CD4-positive, alpha-beta memory T cell (primary cell): ENCODE results near the gene ZNF536. TPM values are rescaled to one million over a fixed set of nuclear protein-coding genes. Genes with fewer than 3 reads are reported as not detected.
"Not testable (repeated sequence)": the region's sequence is repeated elsewhere in the genome, so short reads cannot be mapped to it uniquely, and the experiment has no call there.

Source experiments
- CTCF ChIA-PET: fragments of 350-600 bp; sonication (Branson Sonifier 250); formaldehyde crosslinking; loops from one replicate; lab custom pipeline; 2021; ENCODE audit warnings: inconsistent platforms; ENCODE audit not compliant: partially characterized antibody; lab: Charles Lee
- POLR2A ChIA-PET: fragments of 350-600 bp; sonication (Branson Sonifier 250); formaldehyde crosslinking; loops from one replicate; lab custom pipeline; 2021; ENCODE audit not compliant: partially characterized antibody; lab: Charles Lee
- DNase-seq, 5 donors: peaks; one replicate each; pipeline versions ENCODE4 v3.0.0 to v3.0.0-alpha.2; 2020 to 2022; ENCODE audit warnings: mixed read lengths in 1 of 5
- H3K27ac ChIP-seq: one replicate; pipeline ENCODE4 v1.7.0; 2013; ENCODE audit warnings: low read depth, low read length
- H3K27me3 ChIP-seq: 2 replicates; pipeline ENCODE4 v1.7.0; 2013; ENCODE audit warnings: mild to moderate bottlenecking, low read length, moderate library complexity; ENCODE audit not compliant: insufficient read depth
- H3K36me3 ChIP-seq: 2 replicates; pipeline ENCODE4 v1.7.0; 2013; ENCODE audit warnings: mild to moderate bottlenecking, low read length, moderate library complexity; ENCODE audit not compliant: insufficient read depth
- H3K4me1 ChIP-seq: 2 replicates; pipeline ENCODE4 v1.7.0; 2013; ENCODE audit warnings: mild to moderate bottlenecking, low read length, moderate library complexity; ENCODE audit not compliant: insufficient read depth
- H3K4me3 ChIP-seq, 2 donors: one replicate each; pipeline ENCODE4 v1.7.0; 2013; ENCODE audit warnings: low read length in 2 of 2, mild to moderate bottlenecking in 1 of 2
- H3K9me3 ChIP-seq, 2 donors: one replicate each; pipeline ENCODE4 v1.7.0; 2013; ENCODE audit warnings: low read length in 2 of 2, control low read depth in 1 of 2; ENCODE audit not compliant: control insufficient read depth in 1 of 2
- H3K27ac Mint-ChIP-seq, 7 donors: one replicate each; pipeline ENCODE4 v1.8.0; 2020 to 2021; ENCODE audit warnings: mixed read lengths in 7 of 7, mild to moderate bottlenecking in 6 of 7, inconsistent platforms in 3 of 7, moderate library complexity in 3 of 7
- H3K27me3 Mint-ChIP-seq, 2 donors: one replicate each; pipeline ENCODE4 v1.8.0; 2020 to 2021; ENCODE audit warnings: mixed read lengths in 2 of 2
- H3K36me3 Mint-ChIP-seq, 2 donors: one replicate each; pipeline ENCODE4 v1.8.0; 2020 to 2021; ENCODE audit warnings: mixed read lengths in 2 of 2, inconsistent platforms in 1 of 2, mild to moderate bottlenecking in 1 of 2
- H3K4me1 Mint-ChIP-seq, 4 donors: one replicate each; pipeline ENCODE4 v1.8.0; 2020 to 2021; ENCODE audit warnings: mixed read lengths in 4 of 4, mild to moderate bottlenecking in 1 of 4
- H3K4me3 Mint-ChIP-seq, 8 donors: one replicate each; pipeline ENCODE4 v1.8.0; 2020 to 2021; ENCODE audit warnings: mixed read lengths in 8 of 8, mild to moderate bottlenecking in 7 of 8, moderate library complexity in 6 of 8, inconsistent platforms in 3 of 8
- H3K9me3 Mint-ChIP-seq, 8 donors: one replicate each; pipeline ENCODE4 v1.8.0; 2020 to 2021; ENCODE audit warnings: mixed read lengths in 8 of 8, mild to moderate bottlenecking in 5 of 8, inconsistent platforms in 3 of 8, moderate library complexity in 1 of 8
- intact Hi-C: fragments of 100-400 bp; cut with micrococcal nuclease; formaldehyde crosslinking; loops from one replicate; pipeline ENCODE4 v1.15.1; 2023
- polyA plus RNA-seq, 2 donors: library from polyadenylated mRNA; unstranded; fragments of 300-500 nt; fragmentation: Illumina TruSeq; gene quantifications; one replicate each; pipeline ENCODE4 v1.2.3, GENCODE V29; 2021
- total RNA-seq, 2 experiments: library from RNA; stranded (reverse); gene quantifications; one replicate each; pipeline ENCODE4 v1.2.3, GENCODE V29; 2021

Gene ZNF536
- total and polyA plus RNA-seq, 4 experiments from 2014 or later, result 0.20 TPM; not detected in 3

GRCh38 chr19:30481063-30481462 lies 108.9 kb downstream of the ZNF536 start:
- peaks cover 2 to 3% of the 10 kb centered on the region in 2 donors for H3K27me3 Mint-ChIP-seq
- Histone ChIP-seq H3K4me1 (no peaks in the 10 kb centered on the region), H3K9me3 (no peaks in the 10 kb centered on the region), H3K27me3 (no peaks in the 10 kb centered on the region), H3K36me3 (no peaks in the 10 kb centered on the region), H3K4me3 (no peak overlapping the region), H3K27ac (no peak overlapping the region)
- no peak overlapping the region for H3K27ac Mint-ChIP-seq
- intact Hi-C loops, result no loop called here
- no peak for DNase-seq
- H3K36me3 Mint-ChIP-seq, result no peaks in the 10 kb centered on the region
- CTCF ChIA-PET, result no interaction called here
- H3K4me3 Mint-ChIP-seq, result no peak overlapping the region
- POLR2A ChIA-PET, result no interaction called here
- peaks cover 0 to 14% (median 6%) of the 10 kb centered on the region in 8 donors for H3K9me3 Mint-ChIP-seq
- H3K4me1 Mint-ChIP-seq, result no peaks in the 10 kb centered on the region

- Mint-ChIP-seq H3K36me3 (no peaks in the 10 kb centered on the region), H3K4me1 (no peaks in the 10 kb centered on the region), H3K27ac (no peak overlapping the region), H3K4me3 (no peak overlapping the region), H3K27me3 (peaks cover 3 to 4% of the 10 kb centered on the region in 2 donors), H3K9me3 (peaks cover 0 to 14% (median 6%) of the 10 kb centered on the region in 8 donors)
- Histone ChIP-seq H3K9me3 (no peaks in the 10 kb centered on the region), H3K4me1 (no peaks in the 10 kb centered on the region), H3K36me3 (no peaks in the 10 kb centered on the region), H3K4me3 (no peak overlapping the region), H3K27ac (no peak overlapping the region), H3K27me3 (no peaks in the 10 kb centered on the region)
- no peak for DNase-seq
- intact Hi-C loops, result no loop called here
- CTCF ChIA-PET, result no interaction called here
- POLR2A ChIA-PET, result no interaction called here
Measured at GRCh38 chr19:30481823-30482222, 109.6 kb downstream of the ZNF536 start.

- intact Hi-C loops, result no loop called here
- no peaks in the 10 kb centered on the region for H3K36me3 Mint-ChIP-seq
Measured at GRCh38 chr19:30482956-30483355, 110.8 kb downstream of the ZNF536 start.

DNA sequence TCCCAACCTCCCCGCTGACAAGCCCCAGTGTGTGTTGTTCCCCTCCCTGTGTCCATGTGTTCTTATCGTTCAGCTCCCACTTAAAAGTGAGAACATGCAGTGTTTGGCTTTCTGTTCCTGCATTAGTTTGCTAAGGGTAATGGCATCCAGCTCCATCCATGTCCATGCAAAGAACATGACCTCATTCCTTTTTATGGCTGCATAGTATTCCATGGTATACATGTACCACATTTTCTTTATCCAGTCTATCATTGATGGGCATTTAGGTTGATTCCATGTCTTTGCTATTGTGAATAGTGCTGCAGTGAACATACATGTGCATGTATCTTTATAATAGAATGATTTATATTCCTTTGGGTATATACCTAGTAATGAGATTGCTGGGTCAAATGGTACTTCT lies 114.1 kb downstream of the ZNF536 start:
- H3K9me3 ChIP-seq, H3K27ac ChIP-seq, intact Hi-C loops, DNase-seq, H3K27me3 Mint-ChIP-seq, CTCF ChIA-PET, POLR2A ChIA-PET, H3K4me3 Mint-ChIP-seq, H3K27ac Mint-ChIP-seq, H3K4me1 ChIP-seq, H3K27me3 ChIP-seq, H3K4me1 Mint-ChIP-seq, H3K4me3 ChIP-seq, H3K36me3 Mint-ChIP-seq, H3K36me3 ChIP-seq: not testable (repeated sequence)
- H3K9me3 Mint-ChIP-seq, result peaks cover 0 to 12% (median 6%) of the 10 kb centered on the region in 8 donors

More at GRCh38 chr19:30482956-30483355, 110.8 kb downstream of the ZNF536 start:
- CTCF ChIA-PET, result no interaction called here
- no peaks in the 10 kb centered on the region for H3K4me1 Mint-ChIP-seq
- Histone ChIP-seq H3K27me3 (no peaks in the 10 kb centered on the region), H3K4me3 (no peak overlapping the region), H3K27ac (no peak overlapping the region), H3K4me1 (no peaks in the 10 kb centered on the region), H3K9me3 (no peaks in the 10 kb centered on the region), H3K36me3 (no peaks in the 10 kb centered on the region)
- POLR2A ChIA-PET, result no interaction called here
- DNase-seq, result no peak
- H3K27ac Mint-ChIP-seq, result no peak overlapping the region
- H3K9me3 Mint-ChIP-seq, result peaks cover 0 to 16% (median 6%) of the 10 kb centered on the region in 8 donors
- H3K4me3 Mint-ChIP-seq, result no peak overlapping the region
- H3K27me3 Mint-ChIP-seq, result peaks cover 3 to 5% of the 10 kb centered on the region in 2 donors

GRCh38 chr19:30487178-30487577 lies 115.0 kb downstream of the ZNF536 start:
- CTCF ChIA-PET, result no interaction called here
- Histone ChIP-seq H3K4me1 (no peaks in the 10 kb centered on the region), H3K4me3 (no peak overlapping the region), H3K36me3 (no peaks in the 10 kb centered on the region), H3K27me3 (no peaks in the 10 kb centered on the region), H3K9me3 (no peaks in the 10 kb centered on the region), H3K27ac (no peak overlapping the region)
- POLR2A ChIA-PET, result no interaction called here
- Mint-ChIP-seq H3K27me3 (peaks cover 8 to 10% of the 10 kb centered on the region in 2 donors), H3K4me3 (no peak overlapping the region), H3K4me1 (no peaks in the 10 kb centered on the region), H3K9me3 (peaks cover 0 to 12% (median 6%) of the 10 kb centered on the region in 8 donors), H3K27ac (no peak overlapping the region), H3K36me3 (no peaks in the 10 kb centered on the region)
- intact Hi-C loops, result no loop called here
- no peak for DNase-seq

GRCh38 chr19:30488191-30488590 lies 116.0 kb downstream of the ZNF536 start:
- no peak for DNase-seq
- Mint-ChIP-seq H3K36me3 (no peaks in the 10 kb centered on the region), H3K4me3 (no peak overlapping the region), H3K27me3 (peaks cover 10% of the 10 kb centered on the region in 2 donors), H3K27ac (no peak overlapping the region), H3K4me1 (no peaks in the 10 kb centered on the region), H3K9me3 (peaks cover 0 to 12% (median 6%) of the 10 kb centered on the region in 8 donors)
- no peaks in the 10 kb centered on the region for H3K36me3 ChIP-seq
- no peaks in the 10 kb centered on the region for H3K9me3 ChIP-seq
- ChIA-PET CTCF (no interaction called here), POLR2A (no interaction called here)
- H3K27ac ChIP-seq, result no peak overlapping the region
- intact Hi-C loops, result no loop called here
- H3K27me3 ChIP-seq, result no peaks in the 10 kb centered on the region
- H3K4me3 ChIP-seq, result no peak overlapping the region
- no peaks in the 10 kb centered on the region for H3K4me1 ChIP-seq

DNA sequence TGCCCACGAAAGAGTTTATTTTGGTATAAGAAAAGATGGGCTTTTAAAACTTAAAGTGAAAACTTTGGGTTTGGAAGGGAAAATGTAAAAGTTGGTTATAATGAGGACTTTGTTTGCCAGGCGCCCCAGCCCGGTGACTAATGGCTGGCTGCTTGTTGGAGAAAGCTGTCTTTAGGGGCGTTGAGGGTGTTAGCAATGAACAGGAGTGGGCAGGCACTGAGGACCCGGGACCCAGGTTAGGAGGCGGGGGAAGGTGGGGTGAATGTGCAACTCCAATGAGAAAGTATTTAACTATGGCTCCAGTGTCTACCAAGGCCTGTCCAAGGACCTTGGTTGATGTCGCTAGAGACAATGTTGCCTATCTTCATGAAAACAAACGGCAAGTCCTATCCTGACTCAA lies 118.6 kb downstream of the ZNF536 start:
- POLR2A ChIA-PET, result no interaction called here
- H3K4me3 Mint-ChIP-seq, result no peak overlapping the region
- H3K9me3 ChIP-seq, result no peaks in the 10 kb centered on the region
- H3K27me3 Mint-ChIP-seq, result peaks cover 10 to 18% of the 10 kb centered on the region in 2 donors
- H3K36me3 ChIP-seq, result no peaks in the 10 kb centered on the region
- H3K27ac Mint-ChIP-seq, result peak overlapping the region in 1 of 7 donors; percentile 58
- H3K4me3 ChIP-seq, result no peak overlapping the region
- intact Hi-C loops, result no loop called here
- H3K4me1 ChIP-seq, result no peaks in the 10 kb centered on the region
- peaks cover 0 to 10% (median 0%) of the 10 kb centered on the region in 8 donors for H3K9me3 Mint-ChIP-seq
- no peak for DNase-seq
- H3K27me3 ChIP-seq, result no peaks in the 10 kb centered on the region
- no peak overlapping the region for H3K27ac ChIP-seq
- no peaks in the 10 kb centered on the region for H3K36me3 Mint-ChIP-seq
- CTCF ChIA-PET, result no interaction called here
- no peaks in the 10 kb centered on the region for H3K4me1 Mint-ChIP-seq
